ENCODE measurements around the gene KRT83.
"Not testable (repeated sequence)": the region's sequence is repeated elsewhere in the genome, so short reads cannot be mapped to it uniquely, and the experiment has no call there.

The KRT83 gene

GRCh38 chr12:52306731-52307130 is 14.5 kb downstream of the KRT83 start:
- no peak for DNase-seq

DNA sequence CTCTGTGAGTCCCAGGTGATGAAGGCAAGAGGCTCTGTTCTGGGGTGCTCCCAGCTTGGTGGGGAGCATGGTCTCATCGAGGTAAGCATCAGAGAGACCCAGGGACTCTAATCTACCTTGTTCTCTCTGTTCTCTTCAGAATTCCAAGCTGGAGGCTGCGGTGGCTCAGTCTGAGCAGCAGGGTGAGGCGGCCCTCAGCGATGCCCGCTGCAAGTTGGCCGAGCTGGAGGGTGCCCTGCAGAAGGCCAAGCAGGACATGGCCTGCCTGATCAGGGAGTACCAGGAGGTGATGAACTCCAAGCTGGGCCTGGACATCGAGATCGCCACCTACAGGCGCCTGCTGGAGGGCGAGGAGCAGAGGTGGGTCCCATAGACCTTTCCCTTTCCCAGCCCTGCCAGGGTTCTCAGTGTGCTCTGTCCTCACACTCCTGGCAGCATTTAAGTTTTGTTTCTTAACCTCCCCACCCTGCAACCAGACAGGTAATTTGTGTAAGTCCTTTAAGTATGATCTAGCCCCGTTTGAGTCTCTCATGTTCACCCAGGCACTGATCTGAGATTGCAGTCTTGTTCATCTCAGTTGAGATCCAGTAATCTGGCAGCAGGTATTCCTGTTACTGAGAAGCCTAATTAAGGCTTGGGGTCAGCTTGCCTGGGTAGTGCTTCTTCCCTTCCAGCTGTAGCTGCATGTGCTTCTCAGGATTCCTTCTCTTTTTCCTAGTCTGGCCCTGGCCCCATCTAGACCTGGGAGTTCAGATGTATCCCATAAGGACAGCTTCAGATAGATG is 15.1 kb downstream of the KRT83 start:
- DNase-seq = no peak

GRCh38 chr12:52304941-52305411 is 16.2 kb downstream of the KRT83 start:
- DNase-seq = not testable (repeated sequence)

DNA sequence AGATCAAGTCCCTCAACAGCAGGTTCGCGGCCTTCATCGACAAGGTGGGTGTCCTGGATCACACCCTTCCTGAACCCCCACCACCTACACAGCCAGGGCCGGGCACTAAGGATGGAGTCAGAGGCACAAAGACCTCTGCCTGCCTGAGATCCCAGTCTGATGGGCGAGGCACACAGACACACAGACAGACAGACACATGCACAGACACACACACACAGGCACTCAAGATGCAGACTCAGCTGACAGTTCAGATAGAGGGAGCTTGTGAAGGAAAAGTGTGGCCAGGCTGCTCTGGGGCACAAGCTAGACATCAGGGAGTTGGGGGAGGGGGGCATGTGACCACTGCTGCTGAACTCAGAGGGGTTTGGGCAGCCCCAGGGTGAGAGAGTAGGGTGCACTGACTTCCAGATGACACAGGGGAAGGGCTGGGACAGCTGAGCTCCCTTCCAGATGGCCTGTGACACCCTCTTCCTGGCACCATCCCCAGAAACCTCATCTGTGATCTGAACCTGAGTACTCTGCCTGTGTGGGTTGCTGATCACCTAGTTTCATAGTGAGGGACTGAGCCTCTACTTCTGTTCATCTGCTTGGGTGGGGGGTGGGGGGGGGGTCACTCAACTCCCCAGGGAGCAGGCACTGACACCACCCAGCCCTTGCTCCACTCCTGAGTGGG is 18.8 kb downstream of the KRT83 start:
- DNase-seq = not testable (repeated sequence)

GRCh38 chr12:52301721-52302120 is 19.5 kb downstream of the KRT83 start:
- DNase-seq = not testable (repeated sequence)

- DNase-seq = no peak
Observed at GRCh38 chr12:52300796-52301691, 20.2 kb downstream of the KRT83 start.

GRCh38 chr12:52298677-52299190 is 22.5 kb downstream of the KRT83 start:
- no peak for DNase-seq

GRCh38 chr12:52296572-52297215 is 24.5 kb downstream of the KRT83 start:
- DNase-seq = no peak

- no peak for DNase-seq
Observed at GRCh38 chr12:52295663-52296062, 25.5 kb downstream of the KRT83 start.

DNA sequence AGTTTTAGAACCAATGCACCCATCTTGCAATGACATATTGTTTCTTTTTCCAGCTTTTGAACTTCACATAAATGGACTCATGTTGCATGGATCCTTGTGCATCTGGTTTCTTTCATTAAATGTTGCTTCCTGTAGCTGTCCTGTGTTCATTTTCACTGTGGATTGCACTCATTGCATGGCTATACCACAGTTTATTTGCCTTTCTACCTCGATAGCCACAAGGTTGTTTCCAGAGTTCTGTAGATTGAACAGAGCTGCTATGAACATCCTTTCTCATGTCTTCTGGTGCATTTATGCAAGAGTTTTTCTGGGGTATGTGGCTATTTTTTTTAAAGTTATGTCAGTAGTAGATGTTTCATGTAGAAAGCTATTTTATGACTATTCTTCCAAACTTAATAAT is 26.4 kb downstream of the KRT83 start:
- no peak for DNase-seq

- DNase-seq = no peak
Observed at GRCh38 chr12:52293926-52294325, 27.3 kb downstream of the KRT83 start.

DNA sequence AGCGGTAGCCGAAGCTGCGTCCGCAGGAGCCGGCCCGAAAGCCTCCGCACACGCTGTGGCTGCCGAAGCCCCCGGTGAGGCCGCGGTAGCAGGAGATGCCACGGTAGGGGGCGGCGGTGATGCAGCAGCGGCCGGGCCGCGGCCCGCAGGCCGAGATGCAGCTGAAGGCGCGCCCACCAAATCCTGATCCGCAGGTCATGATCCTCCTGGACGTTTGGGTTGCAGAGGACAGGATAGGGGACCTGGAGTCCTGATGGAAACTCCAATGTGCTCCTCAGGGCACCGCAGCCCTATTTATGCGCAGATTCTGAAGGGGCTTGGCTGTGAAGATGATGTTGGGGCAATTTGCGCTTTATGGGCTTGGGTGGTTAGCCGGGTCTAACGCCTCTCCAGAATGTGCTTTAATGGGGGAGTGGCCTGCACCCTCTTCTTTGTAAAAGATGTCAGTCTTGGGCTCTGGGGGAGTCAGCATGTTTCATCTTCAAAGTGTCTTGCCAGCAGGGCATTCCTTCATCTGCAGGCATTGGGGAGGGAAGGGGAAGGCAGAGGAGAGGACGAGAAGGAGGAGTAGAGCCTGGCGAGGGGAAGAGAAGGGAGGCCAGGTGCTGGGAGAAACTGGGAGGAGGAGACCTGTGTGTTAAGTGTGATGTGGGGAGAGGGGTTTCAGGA is 29.8 kb downstream of the KRT83 start, which contains the start of gene KRT81:
Gene KRT81, minus strand, starts transcription at position 268 of the 669 bp plus-strand sequence. Its CDS starts 69 bp downstream, at position 199.
- no peak for DNase-seq

DNA sequence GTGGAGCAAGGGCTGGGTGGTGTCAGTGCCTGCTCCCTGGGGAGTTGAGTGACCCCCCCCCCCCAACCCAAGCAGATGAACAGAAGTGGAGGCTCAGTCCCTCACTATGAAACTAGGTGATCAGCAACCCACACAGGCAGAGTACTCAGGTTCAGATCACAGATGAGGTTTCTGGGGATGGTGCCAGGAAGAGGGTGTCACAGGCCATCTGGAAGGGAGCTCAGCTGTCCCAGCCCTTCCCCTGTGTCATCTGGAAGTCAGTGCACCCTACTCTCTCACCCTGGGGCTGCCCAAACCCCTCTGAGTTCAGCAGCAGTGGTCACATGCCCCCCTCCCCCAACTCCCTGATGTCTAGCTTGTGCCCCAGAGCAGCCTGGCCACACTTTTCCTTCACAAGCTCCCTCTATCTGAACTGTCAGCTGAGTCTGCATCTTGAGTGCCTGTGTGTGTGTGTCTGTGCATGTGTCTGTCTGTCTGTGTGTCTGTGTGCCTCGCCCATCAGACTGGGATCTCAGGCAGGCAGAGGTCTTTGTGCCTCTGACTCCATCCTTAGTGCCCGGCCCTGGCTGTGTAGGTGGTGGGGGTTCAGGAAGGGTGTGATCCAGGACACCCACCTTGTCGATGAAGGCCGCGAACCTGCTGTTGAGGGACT is 30.6 kb downstream of the KRT83 start:
- not testable (repeated sequence) for DNase-seq

- DNase-seq = not testable (repeated sequence)
Observed at GRCh38 chr12:52287816-52288805, 33.1 kb downstream of the KRT83 start.

DNA sequence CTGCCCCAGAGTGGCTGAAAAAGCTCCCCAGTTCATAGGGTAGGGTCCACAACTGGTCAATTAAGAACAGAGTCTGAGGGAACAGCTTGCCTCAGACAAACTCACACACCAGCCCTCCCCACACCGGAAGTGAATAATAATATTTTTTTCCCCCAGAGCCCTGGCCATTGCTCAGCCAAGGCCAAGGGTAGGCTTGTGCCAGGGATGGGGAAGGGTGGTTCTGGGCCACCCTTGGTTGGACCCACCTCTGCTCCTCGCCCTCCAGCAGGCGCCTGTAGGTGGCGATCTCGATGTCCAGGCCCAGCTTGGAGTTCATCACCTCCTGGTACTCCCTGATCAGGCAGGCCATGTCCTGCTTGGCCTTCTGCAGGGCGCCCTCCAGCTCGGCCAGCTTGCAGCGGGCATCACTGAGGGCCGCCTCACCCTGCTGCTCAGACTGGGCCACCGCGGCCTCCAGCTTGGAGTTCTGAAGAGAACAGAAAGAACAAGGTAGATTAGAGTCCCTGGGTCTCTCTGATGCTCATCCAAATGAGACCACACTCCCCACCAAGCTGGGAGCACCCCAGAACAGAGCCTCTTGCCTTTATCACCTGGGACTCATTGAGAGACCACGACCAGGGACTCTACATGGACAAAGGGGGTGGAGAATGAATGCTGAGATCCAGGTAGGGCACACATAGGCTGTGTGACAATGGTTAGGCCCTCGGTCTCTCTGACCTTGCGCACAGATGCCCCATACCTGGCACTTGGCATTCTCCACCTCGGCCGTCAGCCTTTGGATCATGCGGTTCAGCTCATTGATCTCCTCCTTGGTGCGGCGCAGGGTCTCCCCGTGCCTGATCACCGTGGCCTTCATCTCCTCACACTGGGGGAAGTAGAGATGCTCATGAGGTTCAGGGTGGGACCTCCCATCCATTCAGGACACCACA is 34.1 kb downstream of the KRT83 start:
- DNase-seq = not testable (repeated sequence)

DNA sequence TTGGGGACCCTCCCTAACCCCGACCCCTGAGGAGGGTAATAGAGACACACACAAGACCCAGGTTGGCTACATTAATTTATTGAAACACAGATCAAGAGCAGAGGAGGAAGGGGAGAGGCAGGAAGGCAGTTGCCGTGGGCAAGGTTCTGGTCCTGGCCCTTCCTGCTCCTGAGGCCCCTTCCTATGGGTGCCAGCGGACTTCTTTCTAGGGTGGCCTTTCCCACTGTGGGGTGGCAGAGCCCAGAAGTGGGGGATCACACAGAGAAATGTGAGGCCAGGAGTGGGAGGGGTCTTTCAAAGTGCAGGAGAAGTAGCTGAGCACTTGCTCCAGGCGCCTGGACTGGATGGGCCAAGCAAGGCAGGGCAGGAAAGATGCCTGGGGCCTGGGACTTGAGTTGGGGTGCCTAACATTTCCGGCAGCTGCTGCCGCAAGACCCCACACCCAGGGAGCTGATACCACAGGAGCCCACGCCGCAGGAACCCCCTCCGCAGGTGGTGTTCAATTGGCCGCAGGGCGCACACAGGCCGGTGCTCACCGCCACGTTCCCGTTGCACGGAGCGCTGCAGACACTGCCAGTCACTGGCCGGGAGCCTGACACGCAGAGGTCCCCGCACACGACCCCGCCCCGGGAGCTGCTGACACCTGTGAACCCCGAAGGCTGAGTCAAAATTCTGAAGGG is 35.2 kb downstream of the KRT83 start:
- no peak for DNase-seq

DNA sequence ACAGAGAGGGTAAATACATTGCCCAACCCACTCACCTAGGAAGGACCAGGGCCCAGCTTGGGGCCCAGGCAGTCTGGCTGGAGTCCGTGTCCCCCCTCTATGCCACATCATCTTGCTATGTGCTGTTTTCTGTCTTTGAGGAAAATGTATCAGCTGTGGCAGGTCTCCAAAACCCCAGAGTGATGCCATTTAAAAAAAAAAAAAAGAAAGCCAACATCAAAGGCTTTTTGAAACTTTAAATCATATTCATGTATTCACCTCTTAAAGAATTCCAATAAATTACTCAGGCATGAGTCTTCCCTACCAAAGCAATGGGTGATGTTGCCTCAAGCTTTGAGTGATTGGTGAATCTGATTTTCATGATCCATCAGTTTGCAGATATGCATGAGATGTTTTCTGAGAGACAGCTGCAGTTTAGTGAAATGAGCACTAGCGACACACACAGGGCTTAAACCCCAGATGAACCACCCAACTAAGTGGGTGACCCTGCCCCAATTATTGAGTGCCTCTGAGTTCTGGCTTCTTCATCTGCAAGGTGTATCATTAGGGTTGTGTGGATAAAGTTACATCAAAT is 35.9 kb downstream of the KRT83 start:
- no peak for DNase-seq

Measured in NCI-H187 treated with DMSO at 0.1 percent for 48 hours (cell line).